GM04503 (cell line): ENCODE data around the gene OSBP2.
"Not testable (repeated sequence)": the region's sequence is repeated elsewhere in the genome, so short reads cannot be mapped to it uniquely, and the experiment has no call there.

Experiments used
- DNase-seq: peaks from one replicate; pipeline ENCODE4 v3.0.0-alpha.2; 2012; ENCODE audit warnings: low read depth

OSBP2 gene

GRCh38 chr22:30763815-30764673, 69.4 kb downstream of the OSBP2 start:
- DNase-seq, result no peak

GRCh38 chr22:30767661-30768060, 73.0 kb downstream of the OSBP2 start:
- no peak for DNase-seq

GRCh38 chr22:30770716-30771115, 76.0 kb downstream of the OSBP2 start:
- DNase-seq, result no peak

- no peak for DNase-seq
Observed at GRCh38 chr22:30773919-30774318, 79.2 kb downstream of the OSBP2 start.

- DNase-seq, result no peak
Observed at GRCh38 chr22:30774566-30774965, 79.9 kb downstream of the OSBP2 start.

- DNase-seq, result no peak
Observed at GRCh38 chr22:30776476-30776875, 81.8 kb downstream of the OSBP2 start.

- DNase-seq, result not testable (repeated sequence)
Observed at GRCh38 chr22:30777146-30777545, 82.5 kb downstream of the OSBP2 start.

- DNase-seq, result no peak
Observed at GRCh38 chr22:30777587-30777986, 82.9 kb downstream of the OSBP2 start.

GRCh38 chr22:30778261-30778660, 83.6 kb downstream of the OSBP2 start:
- no peak for DNase-seq

- DNase-seq, result no peak
Observed at GRCh38 chr22:30780026-30780425, 85.4 kb downstream of the OSBP2 start.

GRCh38 chr22:30781271-30781875, 86.7 kb downstream of the OSBP2 start:
- no peak for DNase-seq

GRCh38 chr22:30782613-30783012, 87.9 kb downstream of the OSBP2 start:
- DNase-seq, result no peak

- no peak for DNase-seq
Observed at GRCh38 chr22:30783021-30783420, 88.3 kb downstream of the OSBP2 start.

- DNase-seq, result no peak
Observed at GRCh38 chr22:30785527-30785926, 90.9 kb downstream of the OSBP2 start.

- DNase-seq, result no peak
Observed at GRCh38 chr22:30790366-30790765, 95.7 kb downstream of the OSBP2 start.

- DNase-seq, result no peak
Observed at GRCh38 chr22:30792456-30792855, 97.8 kb downstream of the OSBP2 start.

- DNase-seq, result no peak
Observed at GRCh38 chr22:30795118-30795517, 100.4 kb downstream of the OSBP2 start.

GRCh38 chr22:30801695-30802094, 107.0 kb downstream of the OSBP2 start:
- no peak for DNase-seq

GRCh38 chr22:30802202-30803166, 107.8 kb downstream of the OSBP2 start:
- peak; percentile 51 for DNase-seq

- no peak for DNase-seq
Observed at GRCh38 chr22:30803679-30804078, 109.0 kb downstream of the OSBP2 start.

GRCh38 chr22:30804626-30805025, 110.0 kb downstream of the OSBP2 start:
- no peak for DNase-seq

GRCh38 chr22:30806391-30806861, 111.8 kb downstream of the OSBP2 start:
- DNase-seq, result no peak
